OCI-LY7 (cell line): ENCODE measurements around the gene DSE.

Source experiments
- EZH2phosphoT487 ChIP-seq: fragments of 200-600 bp; sonication (generic); IDR thresholded peaks from 2 replicates; pipeline ENCODE4 v1.6.1; 2018; ENCODE audit warnings: low read depth, borderline replicate concordance, mild to moderate bottlenecking, mixed run types, antibody characterized with exemption, low read length, moderate library complexity, mixed read lengths
- TF ChIP-seq, protein P1 (sequence below): fragments of 200-600 bp; sonication (generic); conservative IDR thresholded peaks from 2 replicates; pipeline ENCODE4 v1.5.1; 2014; ENCODE audit warnings: mild to moderate bottlenecking, antibody characterized with exemption, low read length, moderate library complexity, mixed read lengths

DNA sequence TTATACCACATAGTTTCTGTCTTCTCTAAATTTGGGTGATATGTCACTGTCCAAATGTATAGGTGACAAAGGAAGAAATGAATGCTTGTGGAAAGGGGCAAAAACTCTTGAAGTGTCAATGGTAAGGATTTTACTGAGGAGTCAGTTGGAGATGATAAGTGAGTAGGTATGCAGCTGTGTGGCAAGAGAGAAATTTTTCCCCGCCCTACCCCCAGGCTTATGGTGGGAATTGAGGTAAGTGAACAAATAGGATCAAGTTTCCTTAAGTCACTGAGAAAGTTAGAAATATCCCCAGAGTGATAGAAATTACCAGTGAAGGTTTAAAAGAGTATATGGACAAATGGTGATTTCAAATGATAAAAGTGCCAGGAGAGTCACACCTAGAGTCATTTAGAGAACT, 11.8 kb downstream of the DSE start:
- TF ChIP-seq, protein P1, sequence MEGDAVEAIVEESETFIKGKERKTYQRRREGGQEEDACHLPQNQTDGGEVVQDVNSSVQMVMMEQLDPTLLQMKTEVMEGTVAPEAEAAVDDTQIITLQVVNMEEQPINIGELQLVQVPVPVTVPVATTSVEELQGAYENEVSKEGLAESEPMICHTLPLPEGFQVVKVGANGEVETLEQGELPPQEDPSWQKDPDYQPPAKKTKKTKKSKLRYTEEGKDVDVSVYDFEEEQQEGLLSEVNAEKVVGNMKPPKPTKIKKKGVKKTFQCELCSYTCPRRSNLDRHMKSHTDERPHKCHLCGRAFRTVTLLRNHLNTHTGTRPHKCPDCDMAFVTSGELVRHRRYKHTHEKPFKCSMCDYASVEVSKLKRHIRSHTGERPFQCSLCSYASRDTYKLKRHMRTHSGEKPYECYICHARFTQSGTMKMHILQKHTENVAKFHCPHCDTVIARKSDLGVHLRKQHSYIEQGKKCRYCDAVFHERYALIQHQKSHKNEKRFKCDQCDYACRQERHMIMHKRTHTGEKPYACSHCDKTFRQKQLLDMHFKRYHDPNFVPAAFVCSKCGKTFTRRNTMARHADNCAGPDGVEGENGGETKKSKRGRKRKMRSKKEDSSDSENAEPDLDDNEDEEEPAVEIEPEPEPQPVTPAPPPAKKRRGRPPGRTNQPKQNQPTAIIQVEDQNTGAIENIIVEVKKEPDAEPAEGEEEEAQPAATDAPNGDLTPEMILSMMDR, result no peak
- no peak for TF ChIP-seq EZH2phosphoT487
